Astrocyte (in vitro differentiated cells and primary cell): ENCODE data around the gene SPNS2. TPM values are rescaled to one million over a fixed set of nuclear protein-coding genes. Genes with fewer than 3 reads are reported as not detected.

ENCODE experiments used
- DNase-seq: peaks from one replicate; pipeline ENCODE4 v3.0.0-alpha.2; 2010; ENCODE audit warnings: low read depth
- FAIRE-seq: peaks from 2 replicates; lab custom pipeline; 2011; peaks lifted over from hg19 to GRCh38; lab: Jason Lieb, UNC
- H2AFZ ChIP-seq: 2 replicates; pipeline ENCODE4 v1.6.0; 2012; ENCODE audit warnings: low read depth, low read length, inconsistent platforms
- H3K27ac ChIP-seq: 2 replicates; pipeline ENCODE4 v1.5.1; 2011; ENCODE audit warnings: low read depth, low read length, inconsistent platforms
- H3K27me3 ChIP-seq: 2 replicates; pipeline ENCODE4 v1.6.0; 2011; ENCODE audit warnings: low read length, inconsistent platforms; ENCODE audit not compliant: insufficient read depth
- H3K36me3 ChIP-seq: 2 replicates; pipeline ENCODE4 v1.5.1; 2011; ENCODE audit warnings: low read length, inconsistent platforms; ENCODE audit not compliant: insufficient read depth
- H3K4me1 ChIP-seq: 2 replicates; pipeline ENCODE4 v1.5.1; 2011; ENCODE audit warnings: low read length, inconsistent platforms; ENCODE audit not compliant: insufficient read depth
- H3K4me2 ChIP-seq: 2 replicates; pipeline ENCODE4 v1.6.0; 2012; ENCODE audit warnings: low read length, inconsistent platforms
- H3K4me3 ChIP-seq: 2 replicates; pipeline ENCODE4 v1.5.1; 2011; ENCODE audit warnings: low read depth, mild to moderate bottlenecking, low read length, inconsistent platforms; ENCODE audit not compliant: insufficient read depth
- H3K79me2 ChIP-seq: 2 replicates; pipeline ENCODE4 v1.6.0; 2012; ENCODE audit warnings: mild to moderate bottlenecking, low read length, inconsistent platforms; ENCODE audit not compliant: insufficient read depth
- H3K9ac ChIP-seq: 2 replicates; pipeline ENCODE4 v1.6.0; 2012; ENCODE audit warnings: mild to moderate bottlenecking, low read length, inconsistent platforms
- H3K9me3 ChIP-seq: 2 replicates; pipeline ENCODE4 v1.5.1; 2012; ENCODE audit warnings: low read depth, mild to moderate bottlenecking, low read length, inconsistent platforms; ENCODE audit not compliant: insufficient read depth
- H4K20me1 ChIP-seq: 2 replicates; pipeline ENCODE4 v1.6.0; 2012; ENCODE audit warnings: low read length, inconsistent platforms; ENCODE audit not compliant: insufficient read depth
- H3K27ac Mint-ChIP-seq: one replicate; pipeline ENCODE4 v1.8.0; 2021; ENCODE audit warnings: mild to moderate bottlenecking, mixed read lengths; ENCODE audit not compliant: unreplicated experiment
- H3K27me3 Mint-ChIP-seq: one replicate; pipeline ENCODE4 v1.8.0; 2021; ENCODE audit warnings: low read depth, mixed read lengths; ENCODE audit not compliant: unreplicated experiment
- H3K36me3 Mint-ChIP-seq: one replicate; pipeline ENCODE4 v1.8.0; 2021; ENCODE audit warnings: low read depth, mixed read lengths; ENCODE audit not compliant: unreplicated experiment
- H3K4me1 Mint-ChIP-seq: one replicate; pipeline ENCODE4 v1.8.0; 2021; ENCODE audit warnings: low read depth, mixed read lengths; ENCODE audit not compliant: unreplicated experiment
- H3K4me3 Mint-ChIP-seq: one replicate; pipeline ENCODE4 v1.8.0; 2021; ENCODE audit warnings: mild to moderate bottlenecking, moderate library complexity, mixed read lengths; ENCODE audit not compliant: unreplicated experiment
- H3K9me3 Mint-ChIP-seq: one replicate; pipeline ENCODE4 v1.8.0; 2021; ENCODE audit warnings: mild to moderate bottlenecking, mixed read lengths; ENCODE audit not compliant: unreplicated experiment
- CTCF ChIP-seq: IDR thresholded peaks from 2 replicates; pipeline ENCODE4 v1.5.1; 2011; ENCODE audit warnings: low read depth, mild to moderate bottlenecking, inconsistent platforms, low read length, moderate library complexity; ENCODE audit not compliant: insufficient read depth
- EZH2 ChIP-seq: IDR thresholded peaks from 2 replicates; pipeline ENCODE4 v1.6.1; 2012; ENCODE audit warnings: mild to moderate bottlenecking, low read length, inconsistent platforms; ENCODE audit not compliant: insufficient read depth
- total RNA-seq: library from RNA; stranded (reverse); gene quantifications from 2 replicates; pipeline ENCODE4 v1.2.1, GENCODE V29; 2021

The SPNS2 gene
- total RNA-seq, 1 donor from 2014 or later: 4.3 TPM

DNA sequence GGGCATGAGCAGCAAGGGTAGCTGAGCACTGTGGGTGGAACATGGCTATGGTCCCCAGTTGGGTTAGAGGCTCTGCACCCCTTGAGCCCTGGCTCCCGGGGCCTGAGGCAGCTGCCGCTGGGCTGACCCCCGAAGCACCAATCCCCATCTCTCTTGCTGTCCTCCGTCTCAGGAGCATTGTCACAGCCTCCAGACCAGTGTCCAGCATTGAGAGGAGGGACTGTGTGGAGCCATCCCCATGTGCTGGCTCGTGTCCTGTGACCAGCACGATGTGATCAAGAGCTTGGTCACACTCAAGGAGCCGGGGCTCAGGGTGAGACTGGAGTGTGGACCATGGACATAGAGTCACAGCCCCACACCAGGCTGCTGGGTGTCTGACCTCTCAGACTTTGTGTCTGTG lies 88.5 kb downstream of the SPNS2 start:
- Histone ChIP-seq H3K4me2 (no peak overlapping the region), H3K9me3 (no peaks in the 10 kb centered on the region), H3K4me1 (peaks cover 2% of the 10 kb centered on the region), H4K20me1 (no peaks in the 10 kb centered on the region), H3K27ac (no peak overlapping the region), H3K36me3 (no peaks in the 10 kb centered on the region), H3K79me2 (no peaks in the 10 kb centered on the region), H2AFZ (no peak overlapping the region), H3K9ac (no peak overlapping the region), H3K27me3 (peaks cover 43% of the 10 kb centered on the region), H3K4me3 (no peak overlapping the region)
- Mint-ChIP-seq H3K4me1 (peaks cover 1% of the 10 kb centered on the region), H3K4me3 (no peak overlapping the region), H3K9me3 (peaks cover 3% of the 10 kb centered on the region), H3K27me3 (peaks cover 73% of the 10 kb centered on the region), H3K36me3 (no peaks in the 10 kb centered on the region), H3K27ac (no peak overlapping the region)
- DNase-seq (no peak), FAIRE-seq (no peak)
- TF ChIP-seq EZH2 (no peak), CTCF (no peak)

DNA sequence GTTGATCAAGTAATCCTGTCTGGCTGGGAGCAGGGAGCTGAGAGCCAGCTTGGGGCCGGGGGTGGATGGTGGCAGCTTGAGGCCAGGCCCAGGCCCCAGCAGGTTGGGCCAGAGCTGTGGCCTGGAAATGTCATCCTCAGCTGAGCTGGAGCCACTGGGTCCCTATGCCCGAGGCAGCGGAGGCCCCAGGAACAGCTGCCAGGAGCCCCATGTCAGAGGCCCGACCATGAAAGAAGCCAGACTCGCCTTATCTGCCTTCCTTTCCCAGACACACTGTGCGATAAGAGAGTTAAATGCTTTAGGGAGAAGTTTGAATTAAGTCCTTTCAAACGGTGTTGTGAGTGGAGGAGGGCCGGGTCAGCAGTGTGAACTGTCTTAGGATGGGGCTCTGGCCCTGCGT lies 89.1 kb downstream of the SPNS2 start:
- DNase-seq: no peak
- Histone ChIP-seq H3K4me1 (peaks cover 2% of the 10 kb centered on the region), H3K4me2 (no peak overlapping the region), H3K79me2 (no peaks in the 10 kb centered on the region), H4K20me1 (no peaks in the 10 kb centered on the region), H3K27me3 (peaks cover 37% of the 10 kb centered on the region), H3K27ac (no peak overlapping the region), H3K36me3 (no peaks in the 10 kb centered on the region), H3K9ac (no peak overlapping the region), H3K4me3 (no peak overlapping the region), H3K9me3 (no peaks in the 10 kb centered on the region), H2AFZ (no peak overlapping the region)
- TF ChIP-seq EZH2: no peak
- TF ChIP-seq CTCF: no peak
- no peaks in the 10 kb centered on the region for H3K36me3 Mint-ChIP-seq
- FAIRE-seq: no peak
- H3K27ac Mint-ChIP-seq: no peak overlapping the region
- peaks cover 3% of the 10 kb centered on the region for H3K9me3 Mint-ChIP-seq
- H3K27me3 Mint-ChIP-seq: peaks cover 72% of the 10 kb centered on the region
- H3K4me1 Mint-ChIP-seq: peaks cover 1% of the 10 kb centered on the region
- no peak overlapping the region for H3K4me3 Mint-ChIP-seq

DNA sequence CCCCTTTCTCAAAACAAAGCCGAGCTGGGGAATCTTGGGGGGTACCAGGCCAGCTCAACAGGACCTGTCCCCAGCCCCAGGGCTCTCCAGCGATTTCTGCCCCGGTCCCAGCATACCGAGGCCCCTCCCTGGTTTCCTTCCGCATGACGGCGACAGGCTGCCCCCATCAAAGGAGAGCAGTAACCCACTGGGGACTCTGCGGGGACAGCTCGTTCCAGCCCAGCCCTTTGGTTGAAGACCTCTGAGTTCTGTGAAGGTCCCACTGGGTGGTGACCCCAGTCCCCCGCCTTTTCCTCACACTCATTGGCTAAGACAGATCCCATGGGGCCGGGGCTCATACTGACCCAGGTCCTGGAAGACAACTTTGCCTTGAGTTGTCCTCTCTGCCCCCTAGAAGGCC lies 89.7 kb downstream of the SPNS2 start:
- Histone ChIP-seq H3K36me3 (no peaks in the 10 kb centered on the region), H3K4me1 (peaks cover 2% of the 10 kb centered on the region), H3K27ac (no peak overlapping the region), H3K4me3 (no peak overlapping the region), H4K20me1 (no peaks in the 10 kb centered on the region), H3K4me2 (no peak overlapping the region), H3K27me3 (peaks cover 31% of the 10 kb centered on the region), H3K9me3 (no peaks in the 10 kb centered on the region), H2AFZ (no peak overlapping the region), H3K79me2 (no peaks in the 10 kb centered on the region), H3K9ac (no peak overlapping the region)
- TF ChIP-seq CTCF: no peak
- TF ChIP-seq EZH2: no peak
- H3K36me3 Mint-ChIP-seq: no peaks in the 10 kb centered on the region
- H3K9me3 Mint-ChIP-seq: peaks cover 3% of the 10 kb centered on the region
- FAIRE-seq (no peak), DNase-seq (no peak)
- H3K4me3 Mint-ChIP-seq: no peak overlapping the region
- H3K4me1 Mint-ChIP-seq: peaks cover 1% of the 10 kb centered on the region
- no peak overlapping the region for H3K27ac Mint-ChIP-seq
- H3K27me3 Mint-ChIP-seq: peaks cover 68% of the 10 kb centered on the region

Other genes with a start within 250 kb of the SPNS2 start
- 52.0 and 59.0 TPM in 2 replicates for gene ANKFY1, start 234.9 kb upstream of the SPNS2 start, total RNA-seq
- 123 and 129 TPM in 2 replicates for gene UBE2G1, start 132.2 kb upstream of the SPNS2 start, total RNA-seq
- gene SPNS3, start 64.9 kb upstream of the SPNS2 start, total RNA-seq: not detected in 2 replicates
- gene MYBBP1A, start 56.5 kb downstream of the SPNS2 start, total RNA-seq: 70.0 and 71.1 TPM in 2 replicates
- gene GGT6, start 61.7 kb downstream of the SPNS2 start, total RNA-seq: not detected in 2 replicates
- 0.18 and 0.26 TPM in 2 replicates for gene SMTNL2, start 85.6 kb downstream of the SPNS2 start, total RNA-seq
- gene ALOX15, start 142.8 kb downstream of the SPNS2 start, total RNA-seq: 0.07 TPM in 1 of 2 replicates, not detected in the other
- 51.6 and 52.7 TPM in 2 replicates for gene PELP1, start 205.3 kb downstream of the SPNS2 start, total RNA-seq
- 6.3 and 10.3 TPM in 2 replicates for gene ARRB2, start 211.8 kb downstream of the SPNS2 start, total RNA-seq
- 8.5 and 9.9 TPM in 2 replicates for gene MED11, start 232.5 kb downstream of the SPNS2 start, total RNA-seq
- gene ZMYND15, start 241.0 kb downstream of the SPNS2 start, total RNA-seq: 0.09 and 0.12 TPM in 2 replicates
- gene CXCL16, start 241.0 kb downstream of the SPNS2 start, total RNA-seq: 2.2 and 3.2 TPM in 2 replicates